H1 (cell line): ENCODE results near the gene CFAP61. TPM values are rescaled to one million over a fixed set of nuclear protein-coding genes. Genes with fewer than 3 reads are reported as not detected.

Experiments used
- BRCA1 ChIP-seq: IDR thresholded peaks from 2 replicates; pipeline ENCODE4 v1.6.1; 2012; ENCODE audit warnings: low read depth, low read length, improper control_type of control experiment
- JUND ChIP-seq: IDR thresholded peaks from 2 replicates; pipeline ENCODE4 v1.6.1; 2011; ENCODE audit warnings: mild to moderate bottlenecking, improper control_type of control experiment, low read length
- KDM5A ChIP-seq: fragments of 200-600 bp; IDR thresholded peaks from 2 replicates; pipeline ENCODE4 v1.7.1; 2012; ENCODE audit warnings: mild to moderate bottlenecking, low read length, inconsistent platforms, mixed read lengths
- NANOG ChIP-seq: IDR thresholded peaks from 2 replicates; pipeline ENCODE4 v1.6.1; 2011; ENCODE audit warnings: low read length, low read depth, mild to moderate bottlenecking, inconsistent platforms; ENCODE audit not compliant: insufficient read depth, poor library complexity, severe bottlenecking
- RBBP5 ChIP-seq: IDR thresholded peaks from 2 replicates; pipeline ENCODE4 v1.7.1; 2012; ENCODE audit warnings: low read depth, mild to moderate bottlenecking, inconsistent platforms, low read length, moderate library complexity, borderline replicate concordance
- RXRA ChIP-seq: IDR thresholded peaks from 2 replicates; pipeline ENCODE4 v1.6.1; 2011; ENCODE audit warnings: low read depth, mild to moderate bottlenecking, low read length, moderate library complexity; ENCODE audit not compliant: insufficient read depth
- SRF ChIP-seq: IDR thresholded peaks from 2 replicates; pipeline ENCODE4 v1.6.1; 2011; ENCODE audit warnings: mild to moderate bottlenecking, low read depth, low read length, moderate library complexity
- polyA plus RNA-seq, 7 experiments: library from polyadenylated mRNA; depleted of rRNA in 3 of 7; stranded (reverse) in 5 of 7; unstranded in 2 of 7; fragments of >200 nt in 5 of 7; fragments of 200-250 nt in 2 of 7; gene quantifications; 1 replicate in 5 of 7; 2 replicates in 1 of 7; 4 replicates in 1 of 7; pipeline versions ENCODE4 v1.2.1 to v1.2.3, GENCODE V29; 2011 to 2013; ENCODE audit warnings: missing spikeins in 2 of 7, mixed read lengths in 2 of 7
- total RNA-seq: library from RNA; stranded (reverse); fragmentation: NEBNext Ultra II Directional; extraction: Animal tissue kit (Norgen Biotek cat#: 25700); gene quantifications from 2 replicates; pipeline ENCODE4 v1.2.1, GENCODE V29; 2021
- TF ChIP-seq, protein P1 (sequence below): fragments of 300-600 bp; sonication (generic); IDR thresholded peaks from 2 replicates; pipeline ENCODE4 v1.7.1; 2012; ENCODE audit warnings: low read length, moderate library complexity, mild to moderate bottlenecking, inconsistent platforms; ENCODE audit not compliant: insufficient replicate concordance
- TF ChIP-seq, protein P2 (sequence below): IDR thresholded peaks from 2 replicates; pipeline ENCODE4 v1.6.1; 2012; ENCODE audit warnings: inconsistent platforms

The CFAP61 gene
- total and polyA plus RNA-seq, 2 of the 8 experiments (the other 6 are each of a cell fraction or from before 2014, with no cell fraction given), result 0.29 to 0.61 TPM

DNA sequence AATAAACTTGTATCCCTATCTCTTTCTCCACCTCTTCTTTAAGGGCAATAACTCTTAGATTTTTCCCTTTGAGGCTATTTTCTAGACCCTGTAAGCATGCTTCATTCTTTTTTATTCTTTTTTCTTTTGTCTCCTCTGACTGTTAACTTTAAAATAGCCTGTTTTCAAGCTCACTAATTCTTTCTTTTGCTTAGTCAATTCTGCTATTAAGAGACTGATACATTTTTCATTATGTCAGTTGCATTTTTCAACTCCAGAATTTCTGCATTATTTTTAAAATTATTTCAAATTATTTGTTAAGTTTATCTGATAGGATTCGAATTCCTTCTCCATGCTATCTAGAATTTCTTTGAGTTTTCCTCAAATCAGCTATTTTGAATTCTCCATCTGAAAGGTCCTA is 84.0 kb downstream of the CFAP61 start (continued):
- TF ChIP-seq, protein P1, sequence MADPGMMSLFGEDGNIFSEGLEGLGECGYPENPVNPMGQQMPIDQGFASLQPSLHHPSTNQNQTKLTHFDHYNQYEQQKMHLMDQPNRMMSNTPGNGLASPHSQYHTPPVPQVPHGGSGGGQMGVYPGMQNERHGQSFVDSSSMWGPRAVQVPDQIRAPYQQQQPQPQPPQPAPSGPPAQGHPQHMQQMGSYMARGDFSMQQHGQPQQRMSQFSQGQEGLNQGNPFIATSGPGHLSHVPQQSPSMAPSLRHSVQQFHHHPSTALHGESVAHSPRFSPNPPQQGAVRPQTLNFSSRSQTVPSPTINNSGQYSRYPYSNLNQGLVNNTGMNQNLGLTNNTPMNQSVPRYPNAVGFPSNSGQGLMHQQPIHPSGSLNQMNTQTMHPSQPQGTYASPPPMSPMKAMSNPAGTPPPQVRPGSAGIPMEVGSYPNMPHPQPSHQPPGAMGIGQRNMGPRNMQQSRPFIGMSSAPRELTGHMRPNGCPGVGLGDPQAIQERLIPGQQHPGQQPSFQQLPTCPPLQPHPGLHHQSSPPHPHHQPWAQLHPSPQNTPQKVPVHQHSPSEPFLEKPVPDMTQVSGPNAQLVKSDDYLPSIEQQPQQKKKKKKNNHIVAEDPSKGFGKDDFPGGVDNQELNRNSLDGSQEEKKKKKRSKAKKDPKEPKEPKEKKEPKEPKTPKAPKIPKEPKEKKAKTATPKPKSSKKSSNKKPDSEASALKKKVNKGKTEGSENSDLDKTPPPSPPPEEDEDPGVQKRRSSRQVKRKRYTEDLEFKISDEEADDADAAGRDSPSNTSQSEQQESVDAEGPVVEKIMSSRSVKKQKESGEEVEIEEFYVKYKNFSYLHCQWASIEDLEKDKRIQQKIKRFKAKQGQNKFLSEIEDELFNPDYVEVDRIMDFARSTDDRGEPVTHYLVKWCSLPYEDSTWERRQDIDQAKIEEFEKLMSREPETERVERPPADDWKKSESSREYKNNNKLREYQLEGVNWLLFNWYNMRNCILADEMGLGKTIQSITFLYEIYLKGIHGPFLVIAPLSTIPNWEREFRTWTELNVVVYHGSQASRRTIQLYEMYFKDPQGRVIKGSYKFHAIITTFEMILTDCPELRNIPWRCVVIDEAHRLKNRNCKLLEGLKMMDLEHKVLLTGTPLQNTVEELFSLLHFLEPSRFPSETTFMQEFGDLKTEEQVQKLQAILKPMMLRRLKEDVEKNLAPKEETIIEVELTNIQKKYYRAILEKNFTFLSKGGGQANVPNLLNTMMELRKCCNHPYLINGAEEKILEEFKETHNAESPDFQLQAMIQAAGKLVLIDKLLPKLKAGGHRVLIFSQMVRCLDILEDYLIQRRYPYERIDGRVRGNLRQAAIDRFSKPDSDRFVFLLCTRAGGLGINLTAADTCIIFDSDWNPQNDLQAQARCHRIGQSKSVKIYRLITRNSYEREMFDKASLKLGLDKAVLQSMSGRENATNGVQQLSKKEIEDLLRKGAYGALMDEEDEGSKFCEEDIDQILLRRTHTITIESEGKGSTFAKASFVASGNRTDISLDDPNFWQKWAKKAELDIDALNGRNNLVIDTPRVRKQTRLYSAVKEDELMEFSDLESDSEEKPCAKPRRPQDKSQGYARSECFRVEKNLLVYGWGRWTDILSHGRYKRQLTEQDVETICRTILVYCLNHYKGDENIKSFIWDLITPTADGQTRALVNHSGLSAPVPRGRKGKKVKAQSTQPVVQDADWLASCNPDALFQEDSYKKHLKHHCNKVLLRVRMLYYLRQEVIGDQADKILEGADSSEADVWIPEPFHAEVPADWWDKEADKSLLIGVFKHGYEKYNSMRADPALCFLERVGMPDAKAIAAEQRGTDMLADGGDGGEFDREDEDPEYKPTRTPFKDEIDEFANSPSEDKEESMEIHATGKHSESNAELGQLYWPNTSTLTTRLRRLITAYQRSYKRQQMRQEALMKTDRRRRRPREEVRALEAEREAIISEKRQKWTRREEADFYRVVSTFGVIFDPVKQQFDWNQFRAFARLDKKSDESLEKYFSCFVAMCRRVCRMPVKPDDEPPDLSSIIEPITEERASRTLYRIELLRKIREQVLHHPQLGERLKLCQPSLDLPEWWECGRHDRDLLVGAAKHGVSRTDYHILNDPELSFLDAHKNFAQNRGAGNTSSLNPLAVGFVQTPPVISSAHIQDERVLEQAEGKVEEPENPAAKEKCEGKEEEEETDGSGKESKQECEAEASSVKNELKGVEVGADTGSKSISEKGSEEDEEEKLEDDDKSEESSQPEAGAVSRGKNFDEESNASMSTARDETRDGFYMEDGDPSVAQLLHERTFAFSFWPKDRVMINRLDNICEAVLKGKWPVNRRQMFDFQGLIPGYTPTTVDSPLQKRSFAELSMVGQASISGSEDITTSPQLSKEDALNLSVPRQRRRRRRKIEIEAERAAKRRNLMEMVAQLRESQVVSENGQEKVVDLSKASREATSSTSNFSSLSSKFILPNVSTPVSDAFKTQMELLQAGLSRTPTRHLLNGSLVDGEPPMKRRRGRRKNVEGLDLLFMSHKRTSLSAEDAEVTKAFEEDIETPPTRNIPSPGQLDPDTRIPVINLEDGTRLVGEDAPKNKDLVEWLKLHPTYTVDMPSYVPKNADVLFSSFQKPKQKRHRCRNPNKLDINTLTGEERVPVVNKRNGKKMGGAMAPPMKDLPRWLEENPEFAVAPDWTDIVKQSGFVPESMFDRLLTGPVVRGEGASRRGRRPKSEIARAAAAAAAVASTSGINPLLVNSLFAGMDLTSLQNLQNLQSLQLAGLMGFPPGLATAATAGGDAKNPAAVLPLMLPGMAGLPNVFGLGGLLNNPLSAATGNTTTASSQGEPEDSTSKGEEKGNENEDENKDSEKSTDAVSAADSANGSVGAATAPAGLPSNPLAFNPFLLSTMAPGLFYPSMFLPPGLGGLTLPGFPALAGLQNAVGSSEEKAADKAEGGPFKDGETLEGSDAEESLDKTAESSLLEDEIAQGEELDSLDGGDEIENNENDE, result no peak
- TF ChIP-seq JUND, result no peak
- TF ChIP-seq RXRA, result no peak
- TF ChIP-seq KDM5A, result no peak
- TF ChIP-seq RBBP5, result no peak
- TF ChIP-seq NANOG, result no peak
- TF ChIP-seq, protein P2, sequence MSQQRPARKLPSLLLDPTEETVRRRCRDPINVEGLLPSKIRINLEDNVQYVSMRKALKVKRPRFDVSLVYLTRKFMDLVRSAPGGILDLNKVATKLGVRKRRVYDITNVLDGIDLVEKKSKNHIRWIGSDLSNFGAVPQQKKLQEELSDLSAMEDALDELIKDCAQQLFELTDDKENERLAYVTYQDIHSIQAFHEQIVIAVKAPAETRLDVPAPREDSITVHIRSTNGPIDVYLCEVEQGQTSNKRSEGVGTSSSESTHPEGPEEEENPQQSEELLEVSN, result no peak
- TF ChIP-seq BRCA1, result no peak
- no peak for TF ChIP-seq SRF
